WTC11 (cell line): Measurements from ENCODE around the gene SLC29A4. TPM values are rescaled to one million over a fixed set of nuclear protein-coding genes. Genes with fewer than 3 reads are reported as not detected.

Experiments used
- ATAC-seq: fragments of 200-7000 bp; cut with Tn5 transposase; 2 replicates; pipeline ENCODE4 v1.10.0; 2021; ENCODE audit warnings: mild to moderate bottlenecking, moderate library complexity
- CTCF ChIA-PET: fragments of 300-600 bp; sonication (Branson Sonifier 250); formaldehyde crosslinking; loops from one replicate; lab custom pipeline; 2021; ENCODE audit warnings: antibody characterized with exemption; lab: Charles Lee
- POLR2A ChIA-PET: fragments of 350-600 bp; sonication (Branson Sonifier 250); formaldehyde crosslinking; loops from one replicate; lab custom pipeline; 2021; ENCODE audit warnings: antibody characterized with exemption; lab: Charles Lee
- DNase-seq: peaks from one replicate; pipeline ENCODE4 v3.0.0; 2021; ENCODE audit warnings: low spot score
- H3K27ac Mint-ChIP-seq: 2 replicates; pipeline ENCODE4 v1.8.0; 2021; ENCODE audit warnings: mixed read lengths
- H3K27me3 Mint-ChIP-seq: 2 replicates; pipeline ENCODE4 v1.8.0; 2021; ENCODE audit warnings: low read depth, mild to moderate bottlenecking, moderate library complexity, mixed read lengths
- H3K36me3 Mint-ChIP-seq: 2 replicates; pipeline ENCODE4 v1.8.0; 2021; ENCODE audit warnings: mixed read lengths
- H3K4me1 Mint-ChIP-seq: 2 replicates; pipeline ENCODE4 v1.8.0; 2022; ENCODE audit warnings: mixed read lengths
- H3K4me3 Mint-ChIP-seq: 2 replicates; pipeline ENCODE4 v1.8.0; 2021; ENCODE audit warnings: mild to moderate bottlenecking, moderate library complexity, mixed read lengths
- H3K9me3 Mint-ChIP-seq: 2 replicates; pipeline ENCODE4 v1.8.0; 2021; ENCODE audit warnings: mixed read lengths
- ELF4 ChIP-seq: sonication (generic); formaldehyde crosslinking; IDR thresholded peaks from 2 replicates; pipeline ENCODE4 v1.8.1; 2022; ENCODE audit warnings: low read depth, mild to moderate bottlenecking, moderate library complexity, missing genetic modification reagents
- FOXP4 ChIP-seq: sonication (generic); formaldehyde crosslinking; IDR thresholded peaks from 2 replicates; pipeline ENCODE4 v1.8.0; 2022; ENCODE audit warnings: mild to moderate bottlenecking, missing genetic modification reagents
- GTF2I ChIP-seq: fragments of 250-450 bp; sonication (Bioruptor Pico); conservative IDR thresholded peaks from 2 replicates; pipeline ENCODE4 v1.4.0; 2021; ENCODE audit warnings: mild to moderate bottlenecking
- HMGA2 ChIP-seq: fragments of 250-450 bp; sonication (Bioruptor Pico); IDR thresholded peaks from 2 replicates; pipeline ENCODE4 v1.4.0; 2021; ENCODE audit warnings: mild to moderate bottlenecking, moderate library complexity
- HMGXB4 ChIP-seq: sonication (generic); formaldehyde crosslinking; IDR thresholded peaks from 2 replicates; pipeline ENCODE4 v1.8.1; 2023; ENCODE audit warnings: mild to moderate bottlenecking, moderate library complexity, missing genetic modification reagents
- MXD4 ChIP-seq: fragments of 250-450 bp; sonication (Bioruptor Pico); IDR thresholded peaks from 2 replicates; pipeline ENCODE4 v1.8.0; 2021; ENCODE audit warnings: mild to moderate bottlenecking, moderate library complexity, borderline replicate concordance
- MYBL2 ChIP-seq: sonication (generic); formaldehyde crosslinking; IDR thresholded peaks from 2 replicates; pipeline ENCODE4 v1.8.1; 2023; ENCODE audit warnings: mild to moderate bottlenecking, moderate library complexity, missing genetic modification reagents
- NR3C1 ChIP-seq: sonication (generic); formaldehyde crosslinking; conservative IDR thresholded peaks from 2 replicates; pipeline ENCODE4 v1.8.1; 2023; ENCODE audit warnings: low read depth, mild to moderate bottlenecking, missing genetic modification reagents
- STAT6 ChIP-seq: sonication (generic); formaldehyde crosslinking; conservative IDR thresholded peaks from 2 replicates; pipeline ENCODE4 v1.8.1; 2023; ENCODE audit warnings: mild to moderate bottlenecking, low read depth, missing genetic modification reagents, moderate library complexity
- TCF7 ChIP-seq: sonication (generic); formaldehyde crosslinking; IDR thresholded peaks from 2 replicates; pipeline ENCODE4 v1.8.0; 2022; ENCODE audit warnings: mild to moderate bottlenecking, low read depth, missing genetic modification reagents, moderate library complexity
- TEAD4 ChIP-seq: sonication (generic); formaldehyde crosslinking; IDR thresholded peaks from 2 replicates; pipeline ENCODE4 v1.8.0; 2022; ENCODE audit warnings: mild to moderate bottlenecking, missing genetic modification reagents
- USF1 ChIP-seq: sonication (generic); formaldehyde crosslinking; IDR thresholded peaks from 2 replicates; pipeline ENCODE4 v1.8.0; 2022; ENCODE audit warnings: mild to moderate bottlenecking, missing genetic modification reagents
- USF2 ChIP-seq: sonication (generic); formaldehyde crosslinking; IDR thresholded peaks from 2 replicates; pipeline ENCODE4 v1.8.1; 2023; ENCODE audit warnings: mild to moderate bottlenecking, missing genetic modification reagents, moderate library complexity
- ZNF138 ChIP-seq: sonication (generic); formaldehyde crosslinking; conservative IDR thresholded peaks from 2 replicates; pipeline ENCODE4 v1.8.1; 2022; ENCODE audit warnings: mild to moderate bottlenecking, moderate library complexity, missing genetic modification reagents
- ZNF281 ChIP-seq: sonication (generic); formaldehyde crosslinking; IDR thresholded peaks from 2 replicates; pipeline ENCODE4 v1.8.0; 2023; ENCODE audit warnings: mild to moderate bottlenecking, missing genetic modification reagents
- ZNF423 ChIP-seq: fragments of 250-450 bp; sonication (Bioruptor Pico); IDR thresholded peaks from 2 replicates; pipeline ENCODE4 v2.1.2; 2022; ENCODE audit warnings: mild to moderate bottlenecking, moderate library complexity
- ZNF425 ChIP-seq: fragments of 250-450 bp; sonication (Bioruptor Pico); conservative IDR thresholded peaks from 2 replicates; pipeline ENCODE4 v1.9.0; 2021; ENCODE audit warnings: mild to moderate bottlenecking
- ZSCAN18 ChIP-seq: fragments of 250-450 bp; sonication (Bioruptor Pico); IDR thresholded peaks from 2 replicates; pipeline ENCODE4 v2.1.2; 2022; ENCODE audit warnings: mild to moderate bottlenecking, moderate library complexity
- total RNA-seq: library from RNA; stranded (reverse); gene quantifications from 3 replicates; pipeline ENCODE4 v1.2.3, GENCODE V29; 2021

The SLC29A4 gene
- total RNA-seq, 1 experiment from 2014 or later: 14.4 TPM

- TF ChIP-seq ZSCAN18 (CRISPR knock-in tag) (no peak), TEAD4 (CRISPR knock-in tag) (no peak), MXD4 (CRISPR knock-in tag) (no peak), GTF2I (CRISPR knock-in tag) (no peak), ELF4 (no peak), HMGA2 (CRISPR knock-in tag) (no peak), HMGXB4 (CRISPR knock-in tag) (no peak), ZNF423 (CRISPR knock-in tag) (no peak), ZNF425 (CRISPR knock-in tag) (no peak)
- TF ChIP-seq, all 79 proteins: peak for 0
Observed at GRCh38 chr7:5265320-5266190, 17.2 kb upstream of the SLC29A4 start (continued).

GRCh38 chr7:5266191-5267028, 16.3 kb upstream of the SLC29A4 start:
- H3K27ac Mint-ChIP-seq: 0 out of 2 replicates have a peak overlapping the region, but pooled peaks have one; percentile 1
- CTCF ChIA-PET: interaction anchor here (1.3 kb wide), 1 partner anchor 26 kb away, joined by 4 read pairs; no protein-coding TSS in a partner anchor
- peak; percentile 49 for DNase-seq

More at GRCh38 chr7:5266191-5267028, 16.3 kb upstream of the SLC29A4 start:
- no peaks in the 10 kb centered on the region for H3K36me3 Mint-ChIP-seq
- peaks cover 10% of the 10 kb centered on the region for H3K4me1 Mint-ChIP-seq
- peak; percentile 78 for ATAC-seq
- no peaks in the 10 kb centered on the region for H3K27me3 Mint-ChIP-seq
- TF ChIP-seq ZNF138 (CRISPR knock-in tag): no peak
- TF ChIP-seq STAT6 (CRISPR knock-in tag): no peak
- peak; percentile 59; the same call in 1 of the 2 replicates for TF ChIP-seq USF2 (CRISPR knock-in tag)
- no peak for TF ChIP-seq TCF7 (CRISPR knock-in tag)
- TF ChIP-seq MYBL2 (CRISPR knock-in tag): no peak
- TF ChIP-seq FOXP4 (CRISPR knock-in tag): no peak
- no peak for TF ChIP-seq ZNF281 (CRISPR knock-in tag)
- TF ChIP-seq NR3C1 (CRISPR knock-in tag): no peak
- TF ChIP-seq USF1 (CRISPR knock-in tag): 0 out of 2 replicates have a peak, but pooled peaks have one; percentile 24
- TF ChIP-seq, all 79 proteins: peak for 2
- Mint-ChIP-seq H3K4me3 (no peak overlapping the region), H3K9me3 (no peaks in the 10 kb centered on the region)
- POLR2A ChIA-PET: no interaction called here
